ENCODE data around the gene PDZD2.
A peak's percentile ranks its signal among the peaks of the same experiment; 100 is the strongest.

PDZD2 gene

GRCh38 chr5:31939151-31939550 is 300.2 kb downstream of the PDZD2 start:
- peak; percentile 75 for DNase-seq

GRCh38 chr5:31941151-31941755 is 302.3 kb downstream of the PDZD2 start:
- no peak for DNase-seq

GRCh38 chr5:31942546-31942945 is 303.6 kb downstream of the PDZD2 start:
- DNase-seq = no peak

GRCh38 chr5:31944684-31945445 is 305.9 kb downstream of the PDZD2 start:
- no peak for DNase-seq

- no peak for DNase-seq
These were observed 309.1 kb downstream of the PDZD2 start for GRCh38 chr5:31948006-31948405.

GRCh38 chr5:31952067-31952466 is 313.1 kb downstream of the PDZD2 start:
- DNase-seq = no peak

- no peak for DNase-seq
These were observed 315.2 kb downstream of the PDZD2 start for GRCh38 chr5:31954091-31954490.

- DNase-seq = no peak
These were observed 318.2 kb downstream of the PDZD2 start for GRCh38 chr5:31957151-31957550.

- no peak for DNase-seq
These were observed 323.4 kb downstream of the PDZD2 start for GRCh38 chr5:31962351-31962751.

GRCh38 chr5:31962871-31963307 is 324.0 kb downstream of the PDZD2 start:
- DNase-seq = no peak

- DNase-seq = no peak
These were observed 324.6 kb downstream of the PDZD2 start for GRCh38 chr5:31963358-31964006.

- no peak for DNase-seq
These were observed 325.1 kb downstream of the PDZD2 start for GRCh38 chr5:31964007-31964360.

GRCh38 chr5:31965227-31965626 is 326.3 kb downstream of the PDZD2 start:
- DNase-seq = no peak

- DNase-seq = no peak
These were observed 328.0 kb downstream of the PDZD2 start for GRCh38 chr5:31966936-31967335.

GRCh38 chr5:31967461-31967860 is 328.5 kb downstream of the PDZD2 start:
- DNase-seq = no peak

GRCh38 chr5:31972558-31972957 is 333.6 kb downstream of the PDZD2 start:
- no peak for DNase-seq

- peak; percentile 23 for DNase-seq
These were observed 336.3 kb downstream of the PDZD2 start for GRCh38 chr5:31975189-31975612.

- DNase-seq = no peak
These were observed 337.2 kb downstream of the PDZD2 start for GRCh38 chr5:31976169-31976568.

- DNase-seq = no peak
These were observed 342.5 kb downstream of the PDZD2 start for GRCh38 chr5:31981361-31981945.

- no peak for DNase-seq
These were observed 343.1 kb downstream of the PDZD2 start for GRCh38 chr5:31982027-31982426.

- DNase-seq = no peak
These were observed 343.7 kb downstream of the PDZD2 start for GRCh38 chr5:31982621-31983020.

GRCh38 chr5:31983851-31984250 is 344.9 kb downstream of the PDZD2 start:
- DNase-seq = no peak

- DNase-seq = no peak
These were observed 345.8 kb downstream of the PDZD2 start for GRCh38 chr5:31984691-31985090.

GRCh38 chr5:31986101-31986500 is 347.2 kb downstream of the PDZD2 start:
- no peak for DNase-seq

All from suppressor macrophage treated with lipopolysaccharide for 4 hours (primary cell).